ENCODE data around the gene ALK.

Gene ALK

DNA sequence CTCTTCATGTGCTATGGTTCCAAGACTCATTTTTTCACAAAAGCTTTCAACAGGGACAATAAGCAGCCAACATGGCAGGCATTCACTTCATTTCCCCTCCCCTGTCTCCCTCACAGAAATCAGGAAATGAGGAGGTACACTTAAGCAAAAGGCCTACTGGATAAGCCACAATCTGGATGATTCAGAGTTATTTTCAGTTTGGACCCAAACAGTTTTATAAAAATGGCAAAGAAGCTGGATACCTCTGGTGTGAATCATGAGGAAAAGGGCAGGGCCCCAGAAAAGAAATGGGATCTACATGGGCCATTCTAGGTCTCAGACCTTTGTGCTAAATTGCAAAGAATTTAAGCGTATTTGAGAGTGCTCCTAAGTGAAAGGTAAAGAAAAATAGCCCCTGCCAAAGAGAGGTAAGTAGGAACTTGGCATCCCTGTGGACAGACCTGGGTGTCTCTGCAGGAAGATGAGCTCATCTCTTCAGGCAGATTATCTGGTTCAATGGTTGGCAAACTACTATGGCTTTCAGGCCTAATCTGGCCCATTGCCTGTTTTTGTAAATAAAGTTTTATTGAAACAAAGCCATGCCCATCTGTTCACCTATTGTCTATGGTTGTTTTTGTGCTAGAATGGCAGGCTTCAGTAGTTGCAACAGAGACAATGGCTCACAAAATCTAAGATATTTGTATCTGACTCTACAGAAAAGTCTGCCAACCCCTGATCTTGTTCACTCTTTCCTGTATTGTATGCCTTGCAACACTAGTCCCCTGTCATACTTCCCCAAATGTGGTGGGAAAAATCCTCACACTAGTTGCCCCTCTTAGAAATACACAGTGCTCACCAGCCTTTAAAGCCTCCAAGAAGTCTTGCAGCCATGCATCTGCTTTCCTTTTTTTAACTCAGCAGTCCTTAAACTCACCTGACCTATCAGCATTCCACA, 315.0 kb downstream of the ALK start:
- no peak for DNase-seq

DNA sequence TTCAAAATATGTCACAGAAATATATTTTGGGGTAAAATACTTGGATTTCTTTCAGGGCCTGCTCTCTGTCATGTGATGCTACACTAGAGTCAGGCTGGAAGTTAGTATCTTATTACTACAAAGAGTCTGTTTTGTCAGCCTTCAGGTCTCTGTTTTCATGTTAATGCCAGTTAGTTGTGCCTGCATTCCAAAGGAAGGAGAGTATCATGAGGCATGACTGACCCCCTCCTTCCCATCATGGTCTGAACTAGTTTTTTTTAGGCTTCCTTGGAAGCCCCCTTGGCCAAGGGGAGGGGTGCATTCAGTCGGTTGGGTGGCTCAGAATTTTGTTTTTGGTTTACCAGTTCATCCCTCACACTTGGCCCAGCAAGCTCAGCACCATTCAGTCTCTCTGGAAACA, 318.0 kb downstream of the ALK start:
- no peak for DNase-seq

DNA sequence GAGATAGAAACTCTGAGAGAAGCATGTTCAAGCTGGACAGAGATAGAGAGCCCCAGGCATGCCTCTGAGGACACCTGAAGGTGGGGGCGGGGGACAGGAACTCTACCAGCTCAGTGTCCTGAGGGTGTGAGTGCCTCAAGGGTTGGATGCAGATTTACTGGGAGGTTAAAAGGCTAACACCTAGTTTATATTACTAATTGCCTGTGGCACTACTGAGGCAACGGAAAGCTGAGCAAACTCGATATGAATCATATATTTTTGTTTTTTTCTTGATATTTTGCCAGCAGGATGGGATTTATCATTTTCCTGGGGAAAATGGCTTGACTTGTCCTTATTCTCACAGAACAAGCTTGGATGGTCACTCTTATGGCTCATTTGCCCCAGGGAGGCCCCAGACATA, 319.5 kb downstream of the ALK start:
- DNase-seq, result no peak

DNA sequence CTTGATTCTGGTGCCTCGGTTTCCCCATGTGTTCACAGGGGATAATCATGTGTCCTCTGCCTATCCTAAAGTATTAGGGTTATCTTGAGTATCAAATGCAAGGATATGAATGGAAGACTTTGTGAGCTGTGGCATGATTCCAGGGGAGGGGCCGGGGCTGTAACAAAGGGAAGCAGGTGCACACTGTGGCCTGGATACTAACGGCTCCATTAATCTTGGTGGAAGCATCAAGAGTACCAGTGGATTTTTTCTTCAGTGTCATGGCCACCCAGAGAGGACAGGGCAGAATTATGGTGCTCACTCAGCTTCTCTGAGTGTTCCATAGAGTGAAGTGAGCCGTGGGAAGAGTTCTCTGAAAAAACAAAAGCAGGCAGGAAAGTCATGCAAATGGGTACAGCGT, 320.1 kb downstream of the ALK start:
- DNase-seq, result no peak

DNA sequence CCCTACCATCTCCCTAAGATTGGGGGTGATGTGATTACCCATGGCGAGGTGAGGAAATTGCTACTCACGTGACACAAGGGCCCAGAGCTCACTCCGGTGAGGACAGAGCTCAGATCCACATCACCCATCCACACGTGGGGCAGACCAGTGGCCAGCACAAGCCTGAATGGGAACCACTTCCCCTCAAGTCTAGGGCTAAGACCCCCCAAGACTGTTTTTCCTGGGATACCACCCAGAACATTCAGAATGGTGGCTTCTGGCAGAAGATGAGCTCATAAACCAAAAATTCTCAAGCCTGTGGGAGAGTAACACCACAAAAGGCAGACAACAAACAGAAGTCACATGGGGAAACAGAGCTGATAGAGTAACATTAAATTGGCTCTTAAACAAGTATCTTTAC, 321.4 kb downstream of the ALK start:
- no peak for DNase-seq

DNA sequence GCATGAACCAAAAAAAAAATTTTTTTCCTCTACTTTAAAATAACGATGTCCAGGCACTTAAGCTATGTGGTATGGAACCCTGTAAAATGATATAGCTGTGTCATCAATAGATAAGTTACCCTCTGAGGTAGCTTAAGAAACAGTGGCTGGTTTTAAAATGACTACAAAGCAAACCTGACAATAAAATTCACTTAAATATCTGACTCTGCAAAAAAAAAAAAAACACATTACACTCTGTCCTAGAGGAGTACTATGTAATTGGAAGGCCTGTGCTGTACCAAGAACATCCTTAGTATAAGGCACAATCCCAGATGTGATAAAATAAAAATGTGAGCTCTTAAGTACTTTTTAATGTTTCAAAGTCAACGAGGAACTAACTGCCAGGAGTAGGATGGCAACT, 322.4 kb downstream of the ALK start:
- DNase-seq, result no peak

DNA sequence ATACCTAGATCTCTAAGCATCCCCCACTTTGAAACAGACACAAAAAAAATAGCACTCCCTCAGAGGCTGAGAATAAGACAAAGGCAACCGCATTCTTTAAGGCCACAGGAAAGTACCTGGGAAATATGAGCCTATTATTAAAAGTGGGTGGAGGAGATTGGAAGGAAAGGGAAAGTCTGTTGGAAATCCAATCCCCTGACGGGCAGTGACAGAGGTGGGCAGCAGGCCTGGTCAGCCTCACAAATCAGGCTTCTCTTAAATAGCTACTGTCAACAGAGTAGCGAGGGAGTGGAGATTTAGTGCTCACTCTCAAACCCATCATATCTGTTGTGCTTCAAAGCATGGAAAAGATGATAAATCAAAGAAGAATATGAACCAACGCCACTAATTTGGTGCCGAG, 324.4 kb downstream of the ALK start:
- no peak for DNase-seq

DNA sequence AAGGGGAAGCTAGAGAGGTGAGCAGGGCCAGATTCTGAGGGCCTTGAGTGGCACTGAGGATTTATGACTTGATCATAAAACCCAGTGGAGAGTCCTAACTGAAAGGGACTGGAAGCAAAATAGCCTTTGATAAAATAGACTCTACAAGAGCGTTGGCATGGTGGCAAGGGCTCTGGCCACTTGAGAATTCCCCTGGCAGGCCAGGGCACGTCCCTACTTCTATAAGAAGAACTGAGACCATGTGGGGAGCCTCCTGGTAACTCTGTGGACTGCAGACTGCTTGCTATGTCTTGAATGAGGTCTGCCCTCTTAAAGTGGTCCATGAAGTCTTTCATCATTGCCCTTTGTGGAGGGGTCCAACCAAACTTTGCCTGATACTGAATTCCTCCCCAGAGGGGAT, 324.8 kb downstream of the ALK start:
- DNase-seq, result no peak

DNA sequence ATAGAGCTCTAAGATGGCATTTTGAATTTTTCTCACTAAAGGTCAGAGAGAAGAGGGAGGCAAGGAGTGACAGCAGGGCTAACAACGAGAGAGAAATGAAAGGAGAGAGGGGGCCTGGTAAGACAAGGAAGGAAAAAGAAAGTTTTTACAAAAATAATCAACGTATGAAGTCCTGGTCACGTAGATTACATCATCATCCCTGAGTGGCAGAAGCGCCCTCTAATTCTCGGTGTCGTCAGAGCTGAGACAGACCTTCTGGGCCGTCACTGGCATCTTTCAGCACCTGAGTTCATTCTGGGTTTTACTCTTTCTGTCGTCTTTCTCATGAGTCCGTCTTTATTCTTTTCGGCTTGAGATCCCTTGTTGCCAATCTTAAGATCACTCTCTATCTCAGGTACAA, 329.8 kb downstream of the ALK start:
- DNase-seq, result no peak

DNA sequence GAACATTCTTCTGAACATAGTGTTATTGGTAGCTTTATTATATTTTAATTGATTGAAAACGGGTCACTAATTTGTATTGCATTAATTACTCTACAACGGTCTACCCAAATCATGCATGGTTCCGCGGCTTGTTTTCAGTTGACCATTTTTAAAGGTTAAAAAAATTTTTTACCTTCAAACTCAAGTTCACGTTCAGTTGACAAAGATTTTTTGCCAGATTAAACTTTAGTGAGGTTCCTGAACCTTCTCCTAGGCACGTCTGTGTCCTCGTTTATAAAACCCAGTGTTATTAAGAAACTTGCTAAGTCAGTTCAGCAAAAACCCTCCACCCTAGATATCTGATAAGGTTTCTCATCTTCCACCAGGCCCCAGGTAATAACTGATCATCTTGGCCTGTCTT, 331.2 kb downstream of the ALK start:
- no peak for DNase-seq

DNA sequence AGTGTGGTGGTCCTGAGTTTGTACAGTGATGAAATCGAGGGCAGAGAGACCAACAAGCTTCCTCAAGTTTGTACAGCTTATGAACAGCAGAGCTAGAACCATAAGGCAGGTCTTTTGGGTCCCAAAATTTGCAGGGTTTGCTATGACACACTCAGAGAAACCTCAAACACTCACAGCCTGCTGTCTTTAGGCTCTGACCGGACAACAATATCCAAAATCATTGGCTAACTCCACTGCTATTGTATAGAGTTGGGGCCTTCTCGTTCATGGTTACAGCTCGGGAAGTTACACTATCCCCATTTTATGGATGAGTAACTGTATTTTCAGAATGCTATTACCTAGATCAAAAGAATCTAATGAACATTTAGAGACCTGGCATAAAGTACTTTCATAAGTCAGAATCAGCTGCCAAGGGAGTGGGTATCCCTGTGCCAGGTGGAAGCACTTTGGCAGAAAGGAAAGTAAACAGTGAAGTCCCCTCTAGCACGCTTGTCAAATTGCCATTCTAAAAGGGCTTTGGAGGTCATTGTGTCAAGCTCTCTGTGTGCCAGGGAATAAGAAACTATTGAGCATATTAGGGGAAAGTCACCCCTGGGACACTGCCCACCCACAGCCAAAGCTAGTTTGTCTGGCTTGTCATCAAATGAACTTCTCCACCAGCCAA, 331.8 kb downstream of the ALK start:
- DNase-seq, result no peak

DNA sequence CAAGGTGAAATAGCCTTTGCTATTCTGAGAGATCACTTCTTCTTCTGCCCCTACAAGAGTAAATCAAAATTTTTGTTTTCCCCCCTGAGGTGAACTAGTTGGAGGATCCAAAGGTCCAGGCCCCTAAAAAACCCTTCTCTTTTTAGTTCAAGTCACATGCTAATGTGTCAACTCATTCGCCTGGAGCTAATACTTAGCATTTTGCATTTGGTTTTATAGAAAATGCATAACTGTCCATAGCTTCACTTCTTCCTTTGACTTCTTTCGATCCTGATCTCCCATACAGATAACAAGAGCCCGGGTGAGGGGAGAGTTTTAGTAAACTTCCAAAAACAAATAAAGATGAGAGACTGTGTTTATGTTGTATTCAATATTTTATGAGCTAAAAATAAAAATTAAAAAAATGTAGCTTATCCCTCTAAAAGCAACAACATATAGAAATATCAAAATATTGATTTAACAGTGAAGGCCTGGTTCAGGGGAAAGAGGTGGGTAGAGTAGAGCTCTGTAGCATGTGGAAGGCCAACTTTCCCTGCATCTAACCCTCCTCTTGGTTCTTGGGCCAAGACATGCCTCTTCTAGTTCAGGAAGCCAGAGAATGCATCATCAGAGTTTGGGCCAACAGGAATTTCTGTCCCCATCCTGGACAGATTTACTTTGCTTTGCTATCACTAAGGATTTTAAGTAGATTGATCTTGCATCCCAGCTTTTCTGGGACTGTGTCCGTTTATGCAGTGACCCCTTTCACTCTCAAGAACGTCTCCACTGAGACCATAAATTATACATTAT, 333.8 kb downstream of the ALK start:
- no peak for DNase-seq

DNA sequence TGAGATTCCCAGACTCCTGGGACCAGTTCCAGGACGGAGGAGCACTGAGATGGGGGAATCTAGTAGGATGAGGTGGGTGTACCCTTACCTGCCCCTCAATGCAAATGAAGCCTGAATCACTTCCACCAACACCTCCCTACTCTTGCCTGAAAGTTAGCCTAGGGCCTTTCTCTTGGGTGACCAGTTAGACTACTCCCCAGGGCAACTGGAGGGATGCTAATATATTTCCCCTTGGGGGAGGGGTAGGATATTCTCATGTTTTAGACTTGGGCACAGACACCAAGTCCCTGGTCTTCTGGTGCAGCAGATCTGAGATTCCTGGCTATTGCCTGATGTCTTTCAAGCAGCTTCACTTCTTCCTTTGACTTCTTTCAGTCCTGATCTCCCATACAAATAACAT, 334.5 kb downstream of the ALK start:
- no peak for DNase-seq

DNA sequence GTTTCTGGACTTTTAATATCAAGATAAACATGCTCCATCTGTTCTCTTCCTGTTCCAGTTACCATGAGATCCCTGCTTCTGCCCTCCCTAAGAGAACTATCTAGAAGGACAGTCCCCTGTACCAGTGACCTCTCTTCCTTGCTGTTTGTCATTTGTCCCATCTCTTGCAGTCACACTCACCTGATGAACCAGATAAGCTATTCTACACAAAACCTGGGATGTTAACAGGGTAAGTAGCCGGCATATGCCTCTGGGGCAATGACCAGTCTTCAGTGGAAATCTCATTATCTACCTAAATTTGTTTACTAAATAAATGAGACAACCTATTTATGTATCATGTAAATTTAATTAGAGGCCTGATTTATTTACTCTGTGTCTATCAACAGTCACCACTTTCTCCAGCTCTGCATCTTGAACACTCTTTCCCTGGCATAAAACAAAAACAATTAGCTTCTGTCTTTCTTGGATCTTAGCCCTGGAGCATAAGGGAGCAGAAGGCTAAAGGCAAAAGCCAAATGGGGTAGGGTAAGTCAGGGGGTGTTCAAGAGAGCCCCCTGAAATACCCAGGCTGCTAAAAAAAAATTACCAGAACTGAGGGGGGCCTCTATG, 337.7 kb downstream of the ALK start:
- DNase-seq, result no peak

DNA sequence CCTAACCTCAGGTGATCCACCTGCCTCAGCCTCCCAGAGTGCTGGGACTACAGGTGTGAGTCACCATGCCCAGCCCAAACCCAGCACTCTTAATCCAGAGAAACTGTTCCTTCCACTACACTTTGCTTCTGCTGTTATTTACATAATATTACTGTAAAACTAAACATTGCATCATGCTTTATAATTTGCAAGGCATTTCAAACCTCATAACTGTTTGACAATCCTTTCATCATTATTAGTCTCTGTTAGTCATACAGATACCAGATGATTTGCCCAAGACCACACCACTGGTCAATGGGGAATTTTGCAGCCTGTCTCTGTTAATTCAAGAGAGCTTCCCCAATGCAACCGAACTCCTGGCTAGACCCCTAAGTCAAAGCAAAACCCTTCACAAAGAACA, 338.3 kb downstream of the ALK start:
- no peak for DNase-seq

DNA sequence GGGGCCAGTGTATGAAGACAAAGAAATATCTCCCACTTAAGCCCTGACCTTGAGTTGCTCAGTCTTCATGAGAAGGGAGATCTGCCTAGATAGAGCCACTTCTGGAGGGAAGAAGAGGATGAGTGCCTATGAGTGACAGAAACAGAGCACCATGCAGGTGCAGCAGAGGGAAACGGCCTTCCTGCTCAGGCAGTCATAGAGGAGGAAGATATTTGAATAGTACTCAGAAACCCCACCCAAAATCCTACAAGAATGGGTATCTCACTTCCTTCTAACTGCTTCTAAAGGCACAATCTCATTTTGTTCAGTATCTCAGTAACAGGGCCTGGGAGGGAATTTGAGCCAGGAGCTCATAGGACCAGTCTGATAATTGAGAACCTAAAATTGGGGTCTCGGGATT, 339.3 kb downstream of the ALK start:
- DNase-seq, result no peak

DNA sequence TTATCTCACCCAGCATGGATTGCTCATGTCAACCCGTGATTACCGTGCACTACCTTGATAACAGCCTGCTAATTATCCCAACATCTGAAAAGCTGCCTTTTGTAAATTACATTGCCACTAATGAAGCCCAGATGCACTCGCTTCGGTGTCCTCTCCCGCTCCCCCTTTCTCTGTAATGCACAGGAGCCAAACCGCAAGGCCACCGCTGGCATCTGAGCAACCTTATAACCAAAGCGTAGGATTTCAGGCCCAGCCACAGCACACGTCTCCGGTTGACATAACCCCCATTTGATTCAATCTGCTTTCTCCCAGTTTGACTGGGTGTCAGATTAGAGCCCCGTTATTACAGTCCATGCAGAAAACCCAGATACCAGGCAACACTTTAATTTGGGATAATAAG, 341.2 kb downstream of the ALK start:
- DNase-seq, result no peak

DNA sequence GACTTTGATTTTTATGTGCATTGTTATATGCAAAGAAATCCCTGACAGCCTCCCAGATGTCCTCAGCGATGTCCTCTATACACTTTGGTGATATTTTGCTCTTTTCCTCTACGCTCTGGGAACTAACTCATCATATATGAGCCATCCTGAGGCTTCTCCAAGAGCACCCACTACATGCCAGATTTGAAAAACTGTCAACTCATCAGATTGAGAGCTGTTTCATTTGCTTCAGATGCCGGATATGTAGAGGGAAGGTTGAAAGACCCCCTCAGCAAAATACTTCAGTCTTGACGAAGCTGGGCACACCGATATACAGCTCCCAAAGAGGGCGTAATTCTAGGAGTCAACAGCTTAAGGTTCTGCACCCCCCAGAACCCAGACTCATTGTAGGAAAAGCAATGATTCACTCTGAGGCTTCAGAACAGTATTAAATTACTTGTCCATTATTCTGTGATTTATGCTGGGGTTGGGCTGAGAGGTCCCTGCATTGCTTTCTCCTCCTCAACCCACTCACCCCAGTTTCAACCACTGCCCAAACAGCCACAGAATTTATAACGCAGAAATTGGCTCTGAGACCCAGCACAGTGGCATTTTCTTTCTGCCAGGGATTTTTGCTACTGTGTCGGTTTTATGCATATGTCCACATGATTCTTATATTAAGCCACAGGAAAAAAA, 341.8 kb downstream of the ALK start:
- no peak for DNase-seq

DNA sequence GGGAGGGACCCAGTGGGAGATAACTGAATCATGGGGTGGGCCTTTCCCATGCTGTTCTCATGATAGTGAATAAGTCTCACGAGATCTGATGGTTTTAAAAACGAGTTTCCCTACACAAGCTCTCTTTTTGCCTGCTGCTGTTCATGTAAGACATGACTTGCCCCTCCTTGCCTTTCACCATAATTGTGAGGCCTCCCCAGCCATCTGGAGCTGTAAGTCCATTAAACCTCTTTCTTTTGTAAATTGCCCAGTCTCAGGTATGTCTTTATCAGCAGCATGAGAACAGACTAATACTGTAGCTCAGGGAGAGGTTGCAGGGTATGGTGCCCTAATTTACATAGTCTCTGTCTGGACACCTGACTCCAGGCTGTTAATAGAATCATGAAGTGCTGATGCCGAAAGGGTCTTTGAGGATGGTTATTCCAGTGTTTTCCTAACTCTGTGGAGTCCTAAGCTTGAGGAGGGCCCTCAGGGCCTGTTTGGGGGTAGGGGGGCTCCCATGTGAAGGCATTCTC, 343.2 kb downstream of the ALK start:
- DNase-seq, result no peak

DNA sequence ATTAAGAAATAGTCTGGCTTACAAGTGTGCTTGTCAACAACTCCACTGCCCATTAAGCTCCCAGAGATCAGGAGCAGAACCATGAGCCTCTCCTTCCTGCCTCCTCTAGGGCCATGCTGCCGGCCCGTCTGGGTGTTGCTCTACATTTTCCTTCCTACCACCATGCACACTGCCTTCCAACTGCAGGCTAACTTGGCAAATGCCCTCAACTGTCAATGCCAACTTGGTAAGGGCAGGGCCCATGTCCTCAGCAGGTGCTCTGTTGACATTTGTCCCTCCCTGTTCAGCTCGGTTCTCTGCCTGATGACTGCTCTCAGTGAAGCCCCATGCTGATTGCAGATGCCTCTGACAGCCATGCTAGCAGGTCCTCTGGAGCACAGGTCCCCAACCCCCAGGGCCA, 345.2 kb downstream of the ALK start:
- no peak for DNase-seq

DNA sequence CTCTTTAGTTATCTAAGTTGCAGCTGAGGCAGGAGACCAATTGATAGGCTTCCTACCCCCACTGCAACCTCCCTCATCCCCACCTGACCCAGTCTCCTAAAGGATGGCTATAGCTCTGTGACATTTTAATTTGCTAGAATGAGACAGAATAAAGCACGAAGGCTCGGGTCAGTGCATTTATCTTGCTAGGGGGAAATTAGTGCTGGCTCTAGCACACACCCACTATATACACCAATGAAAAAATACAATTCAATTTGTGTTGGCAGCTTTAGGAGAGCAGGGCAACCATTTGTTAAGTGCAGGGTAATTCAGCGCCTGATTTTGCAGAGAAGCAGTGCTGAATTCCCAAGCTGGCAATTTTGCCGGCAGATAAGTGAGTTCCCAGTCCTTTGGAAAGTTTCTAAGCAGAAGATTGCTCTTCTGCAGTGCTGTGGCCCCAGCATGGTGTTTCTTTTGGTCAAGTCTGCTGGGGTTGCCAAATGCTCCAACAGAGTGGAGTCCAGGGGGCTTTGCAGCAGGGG, 346.0 kb downstream of the ALK start:
- DNase-seq, result no peak

DNA sequence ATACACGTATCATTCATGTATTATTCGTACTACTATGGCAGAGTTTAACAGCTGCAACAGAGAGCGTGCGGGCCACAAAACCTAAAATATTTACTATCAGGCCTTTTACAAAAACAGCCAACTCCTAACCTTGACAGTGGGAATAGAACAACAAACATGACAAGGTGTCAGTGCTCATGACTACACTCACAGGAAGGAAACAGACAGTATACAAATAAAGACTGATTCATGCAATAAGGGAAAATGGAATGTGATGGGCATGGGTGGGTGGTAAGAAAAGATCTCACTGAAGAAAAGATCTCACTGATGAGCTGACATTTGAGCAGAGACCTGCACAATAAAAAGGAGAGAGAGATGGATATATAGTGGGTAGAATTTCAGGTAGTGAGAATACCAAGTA, 347.8 kb downstream of the ALK start:
- no peak for DNase-seq
